CD4-positive, CD25-positive, alpha-beta regulatory T cell (primary cell): Measurements from ENCODE around the gene MED14. TPM values are rescaled to one million over a fixed set of nuclear protein-coding genes. Genes with fewer than 3 reads are reported as not detected.

ENCODE experiments used
- ATAC-seq, 2 donors: fragments of 150-1000 bp; cut with Tn5 transposase; one replicate each; pipeline ENCODE4 v1.10.0; 2021; ENCODE audit warnings: low read depth in 2 of 2, moderate number of reproducible peaks in 2 of 2, moderate library complexity in 1 of 2
- DNase-seq, 3 donors: peaks; one replicate each; pipeline versions ENCODE4 v3.0.0 to v3.0.0-alpha.2; 2012 to 2022; ENCODE audit warnings: mixed read lengths in 1 of 3
- H3K27ac ChIP-seq: one replicate; pipeline ENCODE4 v1.7.0; 2013; ENCODE audit warnings: mild to moderate bottlenecking, low read length; ENCODE audit not compliant: insufficient read depth, poor library complexity, severe bottlenecking
- H3K27me3 ChIP-seq: one replicate; pipeline ENCODE4 v1.7.0; 2013; ENCODE audit warnings: low read length; ENCODE audit not compliant: control insufficient read depth, insufficient read depth
- H3K36me3 ChIP-seq: one replicate; pipeline ENCODE4 v1.7.0; 2013; ENCODE audit warnings: mild to moderate bottlenecking, low read length, moderate library complexity; ENCODE audit not compliant: control insufficient read depth, insufficient read depth
- H3K4me1 ChIP-seq: 2 replicates; pipeline ENCODE4 v1.7.0; 2013; ENCODE audit warnings: mild to moderate bottlenecking, low read length; ENCODE audit not compliant: insufficient read depth, control insufficient read depth, poor library complexity, severe bottlenecking
- H3K4me3 ChIP-seq: one replicate; pipeline ENCODE4 v1.7.0; 2013; ENCODE audit warnings: low read depth, mild to moderate bottlenecking, low read length, moderate library complexity
- H3K9me3 ChIP-seq, 2 experiments: 1 replicate in 1 of 2; 2 replicates in 1 of 2; pipeline ENCODE4 v1.7.0; 2013; ENCODE audit warnings: low read length in 2 of 2, mild to moderate bottlenecking in 1 of 2, moderate library complexity in 1 of 2; ENCODE audit not compliant: control insufficient read depth in 2 of 2
- H3K27ac Mint-ChIP-seq, 3 donors: one replicate each; pipeline ENCODE4 v1.8.0; 2020 to 2022; ENCODE audit warnings: mild to moderate bottlenecking in 3 of 3, mixed read lengths in 3 of 3, moderate library complexity in 2 of 3
- H3K27me3 Mint-ChIP-seq: one replicate; pipeline ENCODE4 v1.8.0; 2022; ENCODE audit warnings: mild to moderate bottlenecking, mixed read lengths
- H3K36me3 Mint-ChIP-seq: one replicate; pipeline ENCODE4 v1.8.0; 2020; ENCODE audit warnings: mixed read lengths
- H3K4me1 Mint-ChIP-seq, 4 donors: one replicate each; pipeline ENCODE4 v1.8.0; 2020 to 2022; ENCODE audit warnings: mixed read lengths in 4 of 4, mild to moderate bottlenecking in 1 of 4
- H3K4me3 Mint-ChIP-seq, 4 donors: one replicate each; pipeline ENCODE4 v1.8.0; 2020 to 2022; ENCODE audit warnings: mild to moderate bottlenecking in 4 of 4, mixed read lengths in 4 of 4, moderate library complexity in 3 of 4
- H3K9me3 Mint-ChIP-seq, 7 donors: one replicate each; pipeline ENCODE4 v1.8.0; 2020 to 2022; ENCODE audit warnings: mixed read lengths in 7 of 7, mild to moderate bottlenecking in 3 of 7, moderate library complexity in 2 of 7
- polyA plus RNA-seq, 4 donors: library from polyadenylated mRNA; unstranded; fragments of 300-500 nt; fragmentation: Illumina TruSeq; gene quantifications; one replicate each; pipeline ENCODE4 v1.2.3, GENCODE V29; 2021
- total RNA-seq: library from RNA; stranded (reverse); gene quantifications from one replicate; pipeline ENCODE4 v1.2.3, GENCODE V29; 2022

MED14 gene
- total and polyA plus RNA-seq, 5 donors from 2014 or later, result 3.1 to 44.2 (median 6.2) TPM

- H3K27me3 ChIP-seq, result no peaks in the 10 kb centered on the region
- ATAC-seq (no peak), DNase-seq (no peak)
- Mint-ChIP-seq H3K27ac (no peak overlapping the region), H3K36me3 (peaks cover 43% of the 10 kb centered on the region), H3K4me1 (peaks cover 0 to 7% (median 0%) of the 10 kb centered on the region in 4 donors), H3K4me3 (no peak overlapping the region), H3K9me3 (no peaks in the 10 kb centered on the region), H3K27me3 (no peaks in the 10 kb centered on the region)
- no peak overlapping the region for H3K4me3 ChIP-seq
- H3K27ac ChIP-seq, result no peak overlapping the region
- peaks cover 46% of the 10 kb centered on the region for H3K36me3 ChIP-seq
- no peaks in the 10 kb centered on the region for H3K4me1 ChIP-seq
- no peaks in the 10 kb centered on the region for H3K9me3 ChIP-seq
Measured at GRCh38 chrX:40661489-40661888, 73.9 kb downstream of the MED14 start.

- Mint-ChIP-seq H3K27me3 (no peaks in the 10 kb centered on the region), H3K4me1 (peaks cover 0 to 7% (median 0%) of the 10 kb centered on the region in 4 donors), H3K9me3 (no peaks in the 10 kb centered on the region), H3K36me3 (peaks cover 41% of the 10 kb centered on the region), H3K4me3 (no peak overlapping the region), H3K27ac (no peak overlapping the region)
- Histone ChIP-seq H3K27ac (no peak overlapping the region), H3K36me3 (peaks cover 41% of the 10 kb centered on the region), H3K27me3 (no peaks in the 10 kb centered on the region), H3K4me1 (no peaks in the 10 kb centered on the region), H3K9me3 (no peaks in the 10 kb centered on the region), H3K4me3 (no peak overlapping the region)
- no peak for DNase-seq
- no peak for ATAC-seq
Measured at GRCh38 chrX:40660381-40660780, 75.0 kb downstream of the MED14 start.

GRCh38 chrX:40653535-40653934 is 81.8 kb downstream of the MED14 start:
- Mint-ChIP-seq H3K9me3 (no peaks in the 10 kb centered on the region), H3K36me3 (peaks cover 21% of the 10 kb centered on the region), H3K4me3 (no peak overlapping the region), H3K4me1 (peaks cover 2 to 7% (median 4%) of the 10 kb centered on the region in 4 donors), H3K27me3 (no peaks in the 10 kb centered on the region), H3K27ac (no peak overlapping the region)
- no peaks in the 10 kb centered on the region for H3K9me3 ChIP-seq
- H3K27me3 ChIP-seq, result no peaks in the 10 kb centered on the region
- no peak overlapping the region for H3K4me3 ChIP-seq
- H3K27ac ChIP-seq, result no peak overlapping the region
- ATAC-seq (no peak), DNase-seq (no peak)
- H3K36me3 ChIP-seq, result peaks cover 27% of the 10 kb centered on the region
- no peaks in the 10 kb centered on the region for H3K4me1 ChIP-seq

GRCh38 chrX:40652664-40653063 is 82.7 kb downstream of the MED14 start:
- no peaks in the 10 kb centered on the region for H3K9me3 ChIP-seq
- H3K9me3 Mint-ChIP-seq, result no peaks in the 10 kb centered on the region
- H3K4me1 Mint-ChIP-seq, result peaks cover 2 to 7% (median 6%) of the 10 kb centered on the region in 4 donors
- ATAC-seq (no peak), DNase-seq (no peak)
- peaks cover 27% of the 10 kb centered on the region for H3K36me3 ChIP-seq
- no peaks in the 10 kb centered on the region for H3K27me3 Mint-ChIP-seq
- H3K27ac Mint-ChIP-seq, result peak overlapping the region in 1 of 3 donors; percentile 83
- peaks cover 21% of the 10 kb centered on the region for H3K36me3 Mint-ChIP-seq
- no peak overlapping the region for H3K4me3 Mint-ChIP-seq
- H3K27ac ChIP-seq, result peak overlapping the region; percentile 33
- H3K4me1 ChIP-seq, result peaks cover 5% of the 10 kb centered on the region
- no peaks in the 10 kb centered on the region for H3K27me3 ChIP-seq
- no peak overlapping the region for H3K4me3 ChIP-seq

- H3K36me3 ChIP-seq, result peaks cover 20% of the 10 kb centered on the region
- Mint-ChIP-seq H3K27ac (peak overlapping the region in 1 of 3 donors; percentile 7), H3K36me3 (peaks cover 22% of the 10 kb centered on the region), H3K9me3 (peaks cover 0 to under 1% (median 0%) of the 10 kb centered on the region in 7 donors), H3K27me3 (no peaks in the 10 kb centered on the region), H3K4me3 (no peak overlapping the region), H3K4me1 (peaks cover 2 to 11% (median 7%) of the 10 kb centered on the region in 4 donors)
- no peak overlapping the region for H3K4me3 ChIP-seq
- ATAC-seq (no peak), DNase-seq (peak; percentile 52 to 84 (median 81))
- H3K27me3 ChIP-seq, result no peaks in the 10 kb centered on the region
- H3K27ac ChIP-seq, result peak overlapping the region; percentile 33
- H3K9me3 ChIP-seq, result no peaks in the 10 kb centered on the region
- H3K4me1 ChIP-seq, result peaks cover 6% of the 10 kb centered on the region
Measured at GRCh38 chrX:40651620-40652223, 83.6 kb downstream of the MED14 start.

GRCh38 chrX:40647307-40648197 is 87.8 kb downstream of the MED14 start, which contains the start of gene CXorf38:
TSS of gene CXorf38 (minus strand) at chrX:40647561. CDS start at chrX:40647520, 41 bp downstream.
- no peaks in the 10 kb centered on the region for H3K27me3 ChIP-seq
- Mint-ChIP-seq H3K9me3 (peaks cover 0 to 2% (median 0%) of the 10 kb centered on the region in 7 donors), H3K27ac (peak within 1 kb of the TSS; percentile 72 to 98 (median 96)), H3K4me3 (peak within 1 kb of the TSS; percentile 97 to 98 (median 98)), H3K27me3 (no peaks in the 10 kb centered on the region), H3K36me3 (peaks cover 6% of the 10 kb centered on the region), H3K4me1 (peaks cover 9 to 42% (median 20%) of the 10 kb centered on the region in 4 donors)
- H3K9me3 ChIP-seq, result no peaks in the 10 kb centered on the region
- H3K4me3 ChIP-seq, result peak within 1 kb of the TSS; percentile 92
- H3K4me1 ChIP-seq, result peaks cover 26% of the 10 kb centered on the region
- H3K36me3 ChIP-seq, result no peaks in the 10 kb centered on the region
- H3K27ac ChIP-seq, result peak within 1 kb of the TSS; percentile 89
- DNase-seq (peak; percentile 87 to 96 (median 94)), ATAC-seq (peak; percentile 64 to 66)

GRCh38 chrX:40646489-40647306 is 88.6 kb downstream of the MED14 start:
- no peaks in the 10 kb centered on the region for H3K9me3 ChIP-seq
- peak overlapping the region; percentile 89 for H3K27ac ChIP-seq
- ATAC-seq (peak; percentile 7 to 13), DNase-seq (peak; percentile 7 to 44 (median 23))
- H3K4me1 ChIP-seq, result peaks cover 26% of the 10 kb centered on the region
- peaks cover 0 to 2% (median 0%) of the 10 kb centered on the region in 7 donors for H3K9me3 Mint-ChIP-seq
- peaks cover 3% of the 10 kb centered on the region for H3K36me3 ChIP-seq
- peaks cover 15% of the 10 kb centered on the region for H3K36me3 Mint-ChIP-seq
- no peaks in the 10 kb centered on the region for H3K27me3 ChIP-seq
- H3K4me1 Mint-ChIP-seq, result peaks cover 14 to 48% (median 21%) of the 10 kb centered on the region in 4 donors
- H3K4me3 Mint-ChIP-seq, result peak overlapping the region; percentile 97 to 98 (median 98)
- no peaks in the 10 kb centered on the region for H3K27me3 Mint-ChIP-seq
- H3K4me3 ChIP-seq, result peak overlapping the region; percentile 92
- H3K27ac Mint-ChIP-seq, result peak overlapping the region; percentile 72 to 98 (median 96)
